ENCODE measurements around the gene EPHA4.

EPHA4 gene

DNA sequence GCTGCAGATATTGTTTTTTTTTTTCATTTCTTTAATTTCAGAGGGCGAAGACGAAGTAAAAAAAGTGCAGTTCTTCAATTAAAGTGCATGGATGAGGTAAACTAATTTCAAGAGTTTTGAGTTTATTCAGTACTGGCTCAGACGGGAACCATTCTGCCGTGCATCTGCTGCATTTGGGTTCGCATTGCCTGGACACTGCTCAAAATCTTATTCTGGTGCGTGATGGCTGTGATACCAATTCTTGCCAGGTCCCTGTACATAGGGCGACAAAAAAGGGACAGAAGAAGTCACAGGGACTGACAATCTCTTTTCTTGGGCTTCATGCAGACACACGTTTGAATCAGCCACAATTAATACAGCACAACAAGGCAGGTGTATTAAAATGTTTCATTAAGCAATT is 146.2 kb downstream of the EPHA4 start:
- Histone ChIP-seq H3K36me3 (ENCODE audit: low read depth) (no peaks in the 10 kb centered on the region), H3K9me3 (ENCODE audit: severe bottlenecking) (no peaks in the 10 kb centered on the region), H3K27ac (ENCODE audit: poor library complexity, severe bottlenecking) (no peak overlapping the region), H3K27me3 (ENCODE audit: insufficient read depth, poor library complexity, severe bottlenecking) (no peaks in the 10 kb centered on the region), H3K4me3 (ENCODE audit: severe bottlenecking) (no peak overlapping the region), H3K4me1 (ENCODE audit: insufficient read depth, poor library complexity, severe bottlenecking) (no peaks in the 10 kb centered on the region)
- no peak for DNase-seq (ENCODE audit: low spot score)
- TF ChIP-seq, protein P1, sequence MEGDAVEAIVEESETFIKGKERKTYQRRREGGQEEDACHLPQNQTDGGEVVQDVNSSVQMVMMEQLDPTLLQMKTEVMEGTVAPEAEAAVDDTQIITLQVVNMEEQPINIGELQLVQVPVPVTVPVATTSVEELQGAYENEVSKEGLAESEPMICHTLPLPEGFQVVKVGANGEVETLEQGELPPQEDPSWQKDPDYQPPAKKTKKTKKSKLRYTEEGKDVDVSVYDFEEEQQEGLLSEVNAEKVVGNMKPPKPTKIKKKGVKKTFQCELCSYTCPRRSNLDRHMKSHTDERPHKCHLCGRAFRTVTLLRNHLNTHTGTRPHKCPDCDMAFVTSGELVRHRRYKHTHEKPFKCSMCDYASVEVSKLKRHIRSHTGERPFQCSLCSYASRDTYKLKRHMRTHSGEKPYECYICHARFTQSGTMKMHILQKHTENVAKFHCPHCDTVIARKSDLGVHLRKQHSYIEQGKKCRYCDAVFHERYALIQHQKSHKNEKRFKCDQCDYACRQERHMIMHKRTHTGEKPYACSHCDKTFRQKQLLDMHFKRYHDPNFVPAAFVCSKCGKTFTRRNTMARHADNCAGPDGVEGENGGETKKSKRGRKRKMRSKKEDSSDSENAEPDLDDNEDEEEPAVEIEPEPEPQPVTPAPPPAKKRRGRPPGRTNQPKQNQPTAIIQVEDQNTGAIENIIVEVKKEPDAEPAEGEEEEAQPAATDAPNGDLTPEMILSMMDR (IDR thresholded peaks at IDR 0.05; ENCODE audit: poor library complexity, severe bottlenecking) = no peak
- no peak for ATAC-seq (ENCODE audit: low read depth)

DNA sequence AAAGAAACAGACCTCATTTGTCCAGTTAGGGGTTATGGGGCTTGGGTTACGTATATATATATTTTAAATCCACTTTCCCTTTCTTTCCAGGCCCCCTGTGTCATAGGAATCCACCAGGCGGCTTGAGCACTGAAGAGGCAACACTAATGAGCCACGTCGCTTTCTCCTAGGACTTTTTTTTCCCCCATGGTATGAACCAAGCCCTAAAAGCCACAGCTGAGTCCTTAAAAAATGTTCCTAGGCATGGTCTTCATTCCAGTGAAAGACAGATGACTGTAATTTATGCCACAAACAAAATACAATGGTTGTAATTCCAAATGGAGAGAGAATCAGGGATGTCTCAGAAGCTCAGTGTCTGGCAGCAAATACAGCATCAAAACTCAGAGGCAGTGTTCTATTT is 146.8 kb downstream of the EPHA4 start:
- no peaks in the 10 kb centered on the region for H3K36me3 ChIP-seq (ENCODE audit: low read depth)
- no peaks in the 10 kb centered on the region for H3K27me3 ChIP-seq (ENCODE audit: insufficient read depth, poor library complexity, severe bottlenecking)
- H3K27ac ChIP-seq (ENCODE audit: poor library complexity, severe bottlenecking) = no peak overlapping the region
- no peak overlapping the region for H3K4me3 ChIP-seq (ENCODE audit: severe bottlenecking)
- no peak for ATAC-seq (ENCODE audit: low read depth)
- H3K4me1 ChIP-seq (ENCODE audit: insufficient read depth, poor library complexity, severe bottlenecking) = no peaks in the 10 kb centered on the region
- DNase-seq (ENCODE audit: low spot score) = no peak
- TF ChIP-seq, protein P1 (IDR thresholded peaks at IDR 0.05; ENCODE audit: poor library complexity, severe bottlenecking) = no peak
- no peaks in the 10 kb centered on the region for H3K9me3 ChIP-seq (ENCODE audit: severe bottlenecking)

DNA sequence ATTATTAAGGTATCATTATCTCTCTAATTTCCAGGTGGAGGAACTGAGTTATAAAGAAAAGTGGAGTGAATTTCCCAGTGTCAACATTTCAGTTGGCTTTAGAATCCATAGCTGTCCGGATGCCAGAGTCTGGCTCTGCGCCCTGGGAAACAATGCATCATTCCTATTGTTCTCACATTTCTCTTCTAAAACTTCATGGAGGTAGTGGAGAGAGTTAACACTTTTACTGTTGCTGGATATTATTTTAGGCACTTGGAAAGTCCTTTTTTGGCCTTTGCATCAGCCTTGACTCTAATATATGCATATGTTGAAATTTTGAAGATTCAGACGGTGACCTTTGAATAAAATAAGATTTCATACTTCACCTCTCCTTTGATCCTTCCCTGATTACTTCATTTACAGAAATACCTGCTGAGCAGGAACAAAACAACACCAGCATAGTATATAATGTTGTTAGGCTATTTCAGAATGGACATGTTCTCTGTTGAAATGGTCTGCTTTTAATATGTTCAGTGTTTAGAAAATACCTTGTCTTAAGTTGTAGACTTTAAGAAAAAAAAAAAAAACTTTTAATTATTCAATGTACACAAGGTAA is 148.8 kb downstream of the EPHA4 start:
- Histone ChIP-seq H3K36me3 (ENCODE audit: low read depth) (no peaks in the 10 kb centered on the region), H3K27me3 (ENCODE audit: insufficient read depth, poor library complexity, severe bottlenecking) (no peaks in the 10 kb centered on the region), H3K9me3 (ENCODE audit: severe bottlenecking) (no peaks in the 10 kb centered on the region), H3K4me1 (ENCODE audit: insufficient read depth, poor library complexity, severe bottlenecking) (no peaks in the 10 kb centered on the region), H3K4me3 (ENCODE audit: severe bottlenecking) (no peak overlapping the region), H3K27ac (ENCODE audit: poor library complexity, severe bottlenecking) (no peak overlapping the region)
- ATAC-seq (ENCODE audit: low read depth) = no peak
- DNase-seq (ENCODE audit: low spot score) = no peak
- TF ChIP-seq, protein P1 (IDR thresholded peaks at IDR 0.05; ENCODE audit: poor library complexity, severe bottlenecking) = no peak

DNA sequence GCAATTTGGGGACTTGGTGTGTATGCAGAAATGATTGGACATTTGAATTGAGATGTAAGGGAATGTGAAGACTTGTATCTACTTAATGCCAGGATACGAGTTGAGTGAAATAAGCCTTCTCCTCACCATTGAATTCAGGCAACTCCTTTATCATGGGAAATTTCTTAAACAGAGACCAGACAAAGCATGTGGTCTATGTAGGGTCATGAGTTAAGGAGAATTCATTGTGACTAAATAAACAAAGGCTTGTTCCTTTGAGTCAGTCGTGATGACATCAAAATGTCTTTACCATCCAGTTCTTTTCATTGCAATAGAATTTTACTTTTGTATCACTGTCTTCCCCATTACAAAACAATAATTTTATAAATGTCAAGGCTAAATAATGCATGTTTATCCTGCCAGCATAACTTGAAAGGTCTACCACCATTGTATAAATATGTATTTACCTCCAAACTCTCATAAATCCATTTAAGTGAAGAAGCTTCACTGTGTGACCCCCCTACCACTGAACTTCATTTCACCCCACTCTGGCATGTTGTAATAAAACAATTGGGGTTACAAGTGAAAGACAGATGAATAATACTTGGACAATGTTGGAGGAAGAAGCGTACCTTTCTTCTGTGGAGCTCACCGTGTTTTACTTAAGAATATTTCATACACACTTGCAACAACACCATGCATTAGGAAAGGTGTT is 149.4 kb downstream of the EPHA4 start:
- TF ChIP-seq, protein P1 (IDR thresholded peaks at IDR 0.05; ENCODE audit: poor library complexity, severe bottlenecking) = no peak
- no peak for DNase-seq (ENCODE audit: low spot score)
- Histone ChIP-seq H3K36me3 (ENCODE audit: low read depth) (no peaks in the 10 kb centered on the region), H3K27ac (ENCODE audit: poor library complexity, severe bottlenecking) (no peak overlapping the region), H3K4me1 (ENCODE audit: insufficient read depth, poor library complexity, severe bottlenecking) (no peaks in the 10 kb centered on the region), H3K4me3 (ENCODE audit: severe bottlenecking) (no peak overlapping the region), H3K9me3 (ENCODE audit: severe bottlenecking) (no peaks in the 10 kb centered on the region), H3K27me3 (ENCODE audit: insufficient read depth, poor library complexity, severe bottlenecking) (no peaks in the 10 kb centered on the region)
- no peak for ATAC-seq (ENCODE audit: low read depth)

DNA sequence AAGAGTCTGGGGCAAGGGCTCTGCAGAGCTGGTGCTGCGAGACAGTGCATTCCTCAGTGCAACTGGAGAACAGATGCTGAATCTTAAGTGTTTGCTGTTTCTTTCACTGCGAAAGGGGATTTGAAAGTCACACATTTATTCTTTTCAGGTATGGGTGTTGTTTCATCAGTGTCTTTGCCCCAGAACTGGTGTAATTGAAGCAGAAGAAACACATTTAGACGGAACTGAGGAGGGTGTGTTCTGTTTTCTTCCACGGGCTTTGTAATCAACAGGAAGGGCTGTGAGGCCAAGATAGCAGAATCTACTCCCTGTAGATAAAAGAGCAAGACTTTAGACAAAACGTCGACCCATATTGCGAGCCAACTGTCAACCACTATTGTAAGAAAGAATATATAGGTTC is 151.9 kb downstream of the EPHA4 start:
- ATAC-seq (ENCODE audit: low read depth) (no peak), DNase-seq (ENCODE audit: low spot score) (no peak)
- Histone ChIP-seq H3K4me1 (ENCODE audit: insufficient read depth, poor library complexity, severe bottlenecking) (no peaks in the 10 kb centered on the region), H3K36me3 (ENCODE audit: low read depth) (no peaks in the 10 kb centered on the region), H3K27ac (ENCODE audit: poor library complexity, severe bottlenecking) (no peak overlapping the region), H3K4me3 (ENCODE audit: severe bottlenecking) (no peak overlapping the region), H3K9me3 (ENCODE audit: severe bottlenecking) (no peaks in the 10 kb centered on the region), H3K27me3 (ENCODE audit: insufficient read depth, poor library complexity, severe bottlenecking) (no peaks in the 10 kb centered on the region)
- TF ChIP-seq, protein P1 (IDR thresholded peaks at IDR 0.05; ENCODE audit: poor library complexity, severe bottlenecking) = no peak

All from RWPE2 (cell line).